ENCODE results near the gene ARHGEF18.

ARHGEF18 gene

DNA sequence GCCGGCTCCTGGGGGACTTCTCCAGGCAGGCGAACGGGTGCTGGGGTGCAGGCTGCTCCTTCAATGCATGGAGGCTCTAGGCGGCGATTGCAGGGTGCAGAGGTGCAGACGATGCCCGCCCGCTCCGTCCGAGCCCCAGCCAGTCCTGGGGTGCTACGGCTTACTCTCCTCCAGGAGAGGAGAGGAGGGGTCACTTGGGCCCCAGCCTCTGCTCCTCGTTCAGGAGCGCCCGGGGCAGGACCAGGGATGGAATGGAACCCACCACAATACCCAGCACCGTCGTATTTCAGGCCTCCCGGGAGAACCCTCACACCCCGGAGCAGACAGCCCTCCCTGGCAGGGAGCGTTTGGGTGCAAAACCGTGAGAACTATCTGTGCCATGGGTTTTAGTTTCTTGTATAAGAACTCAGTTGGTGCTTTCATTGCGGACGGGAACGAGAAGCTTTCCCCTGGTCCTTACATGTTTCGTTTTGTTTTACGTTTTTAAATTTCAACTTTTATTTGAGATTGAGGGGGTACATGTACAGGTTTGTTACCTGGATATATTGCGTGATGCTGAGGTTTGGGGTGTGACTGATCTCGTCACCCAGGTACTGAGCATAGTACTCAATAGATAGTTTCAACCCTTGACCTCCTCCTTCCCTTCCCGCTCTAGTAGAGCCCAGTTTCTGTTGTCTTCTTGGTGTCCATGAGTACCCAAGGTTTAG lies 46.8 kb downstream of the ARHGEF18 start:
- no peak for DNase-seq (ENCODE audit: extremely low read depth, low read depth)
- TF ChIP-seq, protein P1, sequence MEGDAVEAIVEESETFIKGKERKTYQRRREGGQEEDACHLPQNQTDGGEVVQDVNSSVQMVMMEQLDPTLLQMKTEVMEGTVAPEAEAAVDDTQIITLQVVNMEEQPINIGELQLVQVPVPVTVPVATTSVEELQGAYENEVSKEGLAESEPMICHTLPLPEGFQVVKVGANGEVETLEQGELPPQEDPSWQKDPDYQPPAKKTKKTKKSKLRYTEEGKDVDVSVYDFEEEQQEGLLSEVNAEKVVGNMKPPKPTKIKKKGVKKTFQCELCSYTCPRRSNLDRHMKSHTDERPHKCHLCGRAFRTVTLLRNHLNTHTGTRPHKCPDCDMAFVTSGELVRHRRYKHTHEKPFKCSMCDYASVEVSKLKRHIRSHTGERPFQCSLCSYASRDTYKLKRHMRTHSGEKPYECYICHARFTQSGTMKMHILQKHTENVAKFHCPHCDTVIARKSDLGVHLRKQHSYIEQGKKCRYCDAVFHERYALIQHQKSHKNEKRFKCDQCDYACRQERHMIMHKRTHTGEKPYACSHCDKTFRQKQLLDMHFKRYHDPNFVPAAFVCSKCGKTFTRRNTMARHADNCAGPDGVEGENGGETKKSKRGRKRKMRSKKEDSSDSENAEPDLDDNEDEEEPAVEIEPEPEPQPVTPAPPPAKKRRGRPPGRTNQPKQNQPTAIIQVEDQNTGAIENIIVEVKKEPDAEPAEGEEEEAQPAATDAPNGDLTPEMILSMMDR (IDR thresholded peaks at IDR 0.05; ENCODE audit: low read depth, low read length): no peak

DNA sequence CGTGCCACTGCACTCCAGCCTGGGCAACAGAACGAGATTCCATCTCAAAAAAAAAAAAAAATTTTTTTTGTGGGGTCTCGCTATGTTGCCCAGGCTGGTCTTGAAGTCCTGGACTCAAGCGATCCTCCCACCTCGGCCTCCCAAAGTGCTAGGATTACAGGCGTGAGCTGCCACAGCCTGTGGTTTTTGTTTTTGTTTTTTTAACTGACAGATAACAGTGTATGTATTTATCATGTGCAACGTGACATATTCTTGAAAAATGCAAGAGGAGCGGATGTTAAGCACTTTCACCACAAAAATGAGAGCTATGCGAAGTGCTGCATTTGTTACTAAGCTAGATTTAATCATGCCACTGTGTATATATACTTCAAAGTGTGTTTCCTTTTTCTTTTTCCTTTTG lies 49.0 kb downstream of the ARHGEF18 start:
- DNase-seq (ENCODE audit: extremely low read depth, low read depth): no peak
- TF ChIP-seq, protein P1 (IDR thresholded peaks at IDR 0.05; ENCODE audit: low read depth, low read length): no peak

All from AG09319 (cell line).